Suppressor macrophage treated with lipopolysaccharide for 4 hours (primary cell): ENCODE results near the gene DHRS1.
A peak's percentile ranks its signal among the peaks of the same experiment; 100 is the strongest.
"Not testable (repeated sequence)": the region's sequence is repeated elsewhere in the genome, so short reads cannot be mapped to it uniquely, and the experiment has no call there.

Source experiments
- DNase-seq: peaks from one replicate; pipeline ENCODE4 v3.0.0-alpha.2; 2020

DHRS1 gene

DNA sequence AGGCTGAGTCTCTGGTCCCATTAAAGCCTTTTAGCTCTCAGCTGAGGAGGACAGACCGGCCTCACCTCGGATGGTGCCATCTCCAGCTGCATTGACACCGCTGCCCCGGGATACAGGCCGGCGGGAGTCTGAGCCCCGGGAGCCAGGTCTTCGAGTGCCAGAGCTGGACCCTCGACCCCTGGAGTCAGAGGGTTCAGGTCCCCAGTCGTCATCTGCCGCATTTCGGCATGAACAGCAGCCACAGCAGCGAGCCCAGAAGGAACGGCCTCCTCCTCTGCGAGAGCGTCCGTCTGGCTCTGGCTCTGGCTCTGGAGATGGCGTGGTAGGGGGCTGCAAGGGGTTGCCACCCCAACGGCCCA is 37.6 kb downstream of the DHRS1 start:
- DNase-seq = no peak

DNA sequence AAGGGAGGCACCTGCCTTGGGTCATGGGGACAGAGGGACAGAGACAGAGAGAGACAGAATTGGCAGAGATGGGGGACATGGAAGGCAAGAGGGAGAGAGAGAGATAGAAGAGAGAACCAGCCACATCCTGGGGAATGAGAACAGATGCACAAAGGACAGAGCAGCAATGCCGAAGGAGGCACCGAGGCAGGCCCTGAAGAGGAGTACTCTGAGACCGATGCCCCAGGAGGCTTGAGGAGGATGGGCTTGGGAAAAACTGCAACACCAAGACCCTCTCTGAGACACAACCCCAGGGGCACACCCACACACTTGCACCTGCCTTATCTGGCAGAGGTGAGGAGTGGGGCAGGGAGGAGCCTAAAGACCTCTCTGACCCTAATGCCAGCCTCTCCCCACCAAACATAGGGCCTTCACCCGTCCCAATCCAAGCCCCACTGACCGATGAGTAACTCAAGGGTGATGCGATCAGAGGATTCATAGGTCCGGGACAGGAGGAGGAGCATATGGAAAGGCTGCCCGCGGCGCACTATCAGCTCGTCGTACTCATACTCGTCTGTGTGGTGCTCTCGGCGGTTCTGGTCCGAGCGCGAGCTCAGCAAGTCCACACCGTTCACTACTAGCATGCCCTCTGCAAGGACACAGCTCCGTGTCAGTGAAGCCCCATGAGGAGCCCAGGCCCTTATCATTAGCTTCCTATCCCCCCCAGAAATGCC is 38.2 kb downstream of the DHRS1 start:
- DNase-seq = no peak

DNA sequence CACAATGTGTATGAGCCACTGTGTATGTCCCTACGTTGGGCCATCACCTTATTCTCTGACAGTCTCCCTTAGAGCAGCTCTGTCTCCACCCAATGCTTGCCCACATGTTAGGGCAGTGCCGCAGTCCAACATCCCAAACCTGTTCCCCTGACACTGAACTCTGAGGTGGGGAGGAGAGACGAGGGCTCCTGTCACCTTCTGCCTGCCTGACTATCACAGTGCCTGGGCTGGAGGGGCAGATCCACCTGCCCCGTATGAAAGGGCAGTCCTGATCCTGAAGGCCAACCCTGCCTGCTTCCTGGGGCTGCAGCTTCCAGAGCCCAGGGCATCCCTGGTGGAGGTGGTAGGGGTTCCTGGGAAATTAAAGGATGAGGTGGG is 38.8 kb downstream of the DHRS1 start:
- DNase-seq = no peak

DNA sequence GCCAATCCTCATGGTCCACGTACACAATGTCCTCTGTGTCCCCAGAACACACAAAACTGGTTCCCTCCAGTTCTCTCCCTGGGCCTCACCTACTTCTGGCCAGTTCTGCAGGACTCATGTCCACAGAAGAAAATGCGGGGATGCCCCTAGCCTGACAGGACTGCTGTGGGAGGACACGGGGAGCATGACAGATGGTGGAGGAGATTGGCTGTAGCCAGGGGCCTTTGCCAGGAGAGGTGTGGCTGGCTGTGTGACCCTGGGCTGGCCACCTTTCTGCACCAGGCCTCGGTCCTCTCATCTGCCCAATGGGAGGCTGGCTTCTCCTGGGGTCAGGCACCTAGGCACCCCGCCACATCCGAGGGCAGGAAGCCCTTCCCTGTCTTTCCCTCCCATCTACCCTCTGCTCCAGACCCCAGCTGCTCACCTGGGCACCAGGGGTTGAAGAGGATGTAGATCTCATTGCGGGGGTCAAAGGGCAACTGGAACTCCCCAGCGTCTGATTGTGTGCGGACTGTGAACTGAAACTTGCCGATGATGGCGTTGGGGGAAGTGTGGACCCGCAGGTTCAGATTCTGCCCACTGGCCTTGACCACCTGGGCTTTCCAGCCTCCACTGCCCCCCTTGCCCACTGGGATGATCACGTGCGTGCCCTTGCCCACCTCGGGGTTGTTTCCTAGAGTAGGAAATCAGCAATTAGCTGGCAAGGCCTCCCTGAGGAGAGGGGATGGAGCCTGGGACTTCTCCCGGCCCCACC is 39.4 kb downstream of the DHRS1 start:
- no peak for DNase-seq

DNA sequence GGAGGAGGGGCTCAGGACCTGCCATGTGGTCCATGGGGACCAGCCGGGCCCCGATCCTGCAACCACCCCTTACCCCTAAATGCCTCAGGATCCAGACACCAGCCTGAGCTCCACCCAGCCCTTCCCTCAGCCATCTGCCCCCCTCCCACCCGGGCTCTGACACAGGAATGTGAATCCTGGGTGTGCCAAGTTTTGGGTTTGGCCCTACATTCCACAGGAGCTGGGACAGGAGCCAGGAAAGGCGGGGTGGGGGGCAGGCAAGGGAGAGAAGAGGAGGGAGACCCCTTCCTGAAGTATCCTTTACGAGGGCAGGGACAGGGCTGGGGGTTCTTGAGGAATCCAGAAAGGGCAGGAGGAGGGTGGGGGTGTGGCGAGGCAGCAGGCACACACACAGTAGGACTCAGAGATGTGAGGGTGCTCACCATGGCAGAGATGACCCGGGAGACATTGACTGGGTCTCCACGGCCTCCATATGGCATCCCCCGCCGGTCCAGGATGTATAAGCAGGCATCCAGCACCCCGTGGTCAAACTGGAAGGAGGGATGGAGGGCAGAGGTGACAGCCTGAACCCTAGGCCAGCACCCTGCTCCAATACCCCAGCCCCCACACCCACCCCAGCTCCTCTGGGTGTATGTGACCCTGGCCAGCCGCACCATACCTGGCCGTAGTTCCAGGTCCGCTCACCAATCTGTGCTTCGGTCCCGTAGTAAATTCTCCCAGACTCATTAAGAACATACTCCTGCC is 40.1 kb downstream of the DHRS1 start:
- DNase-seq = no peak

DNA sequence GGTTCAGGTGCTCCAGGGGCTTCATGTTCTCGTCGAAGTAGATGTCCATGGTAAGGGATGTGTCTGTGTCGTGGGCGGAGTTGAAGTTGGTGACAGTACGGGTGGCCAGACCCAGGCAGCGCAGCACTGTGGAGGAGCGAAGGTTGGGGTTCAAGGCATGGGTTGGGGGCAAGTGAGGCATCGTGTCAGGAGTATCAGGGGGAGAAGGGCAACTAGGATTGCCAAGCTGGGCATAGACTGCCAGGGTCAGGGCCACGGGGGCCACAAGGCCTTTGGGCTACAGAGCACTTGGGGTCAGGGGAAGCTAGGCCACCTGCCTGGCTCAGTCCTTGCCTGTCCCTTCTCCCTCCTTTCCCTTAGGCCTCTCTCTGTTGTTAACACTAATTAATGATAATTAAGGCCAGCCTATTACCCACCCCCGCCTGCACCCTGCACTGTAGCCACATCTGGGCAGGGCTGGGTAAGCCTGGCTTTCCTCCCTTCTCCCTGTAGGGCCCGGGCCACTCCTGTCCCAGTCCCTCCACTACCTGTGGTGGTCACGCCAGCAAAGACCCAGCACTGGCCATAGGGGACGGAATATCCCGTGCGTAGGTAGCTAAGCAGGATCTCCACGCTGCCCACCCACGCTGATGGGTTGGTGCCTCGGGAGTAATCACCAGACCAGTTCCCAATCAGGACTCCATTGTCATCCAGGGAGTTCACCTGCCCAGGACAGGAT is 40.9 kb downstream of the DHRS1 start:
- DNase-seq = no peak

DNA sequence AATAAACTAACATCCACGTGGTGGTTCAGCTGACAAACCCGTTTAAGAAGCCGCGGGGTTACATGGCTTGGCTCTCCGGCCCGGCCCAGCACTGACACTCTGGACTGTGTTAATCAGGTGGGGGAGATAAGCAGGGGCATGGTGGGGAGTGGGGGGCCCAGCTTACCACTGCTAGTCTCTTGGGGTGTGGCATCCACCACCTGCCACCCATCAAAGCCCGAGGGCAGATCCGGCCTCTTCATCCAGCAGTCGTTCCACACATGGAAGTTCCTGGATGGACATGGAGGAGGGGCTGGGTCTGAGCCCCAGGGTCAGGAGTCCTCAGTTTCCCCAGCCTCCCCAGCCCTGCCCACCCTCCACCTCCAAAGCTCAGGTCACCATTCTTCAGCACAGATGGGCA is 41.5 kb downstream of the DHRS1 start:
- no peak for DNase-seq

DNA sequence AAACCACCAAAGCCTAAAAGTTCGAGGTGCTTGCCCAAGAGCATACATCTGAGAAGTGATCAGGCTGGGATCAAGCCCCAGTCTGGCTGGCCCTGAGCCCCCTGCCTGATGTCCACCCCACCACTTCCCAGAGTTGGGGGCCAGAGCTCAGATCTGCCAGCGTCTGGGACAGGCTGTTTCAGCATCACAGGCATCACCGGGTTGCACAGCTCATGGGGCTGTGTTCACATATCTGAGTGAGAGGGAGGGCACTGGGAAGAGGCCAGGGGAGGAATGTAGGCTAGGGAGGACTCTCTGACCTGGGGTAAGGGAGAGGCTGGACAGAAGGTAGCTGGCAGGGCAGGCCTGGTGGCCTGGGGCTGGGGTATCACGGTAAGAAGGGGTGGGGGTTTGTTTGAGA is 42.6 kb downstream of the DHRS1 start:
- no peak for DNase-seq

DNA sequence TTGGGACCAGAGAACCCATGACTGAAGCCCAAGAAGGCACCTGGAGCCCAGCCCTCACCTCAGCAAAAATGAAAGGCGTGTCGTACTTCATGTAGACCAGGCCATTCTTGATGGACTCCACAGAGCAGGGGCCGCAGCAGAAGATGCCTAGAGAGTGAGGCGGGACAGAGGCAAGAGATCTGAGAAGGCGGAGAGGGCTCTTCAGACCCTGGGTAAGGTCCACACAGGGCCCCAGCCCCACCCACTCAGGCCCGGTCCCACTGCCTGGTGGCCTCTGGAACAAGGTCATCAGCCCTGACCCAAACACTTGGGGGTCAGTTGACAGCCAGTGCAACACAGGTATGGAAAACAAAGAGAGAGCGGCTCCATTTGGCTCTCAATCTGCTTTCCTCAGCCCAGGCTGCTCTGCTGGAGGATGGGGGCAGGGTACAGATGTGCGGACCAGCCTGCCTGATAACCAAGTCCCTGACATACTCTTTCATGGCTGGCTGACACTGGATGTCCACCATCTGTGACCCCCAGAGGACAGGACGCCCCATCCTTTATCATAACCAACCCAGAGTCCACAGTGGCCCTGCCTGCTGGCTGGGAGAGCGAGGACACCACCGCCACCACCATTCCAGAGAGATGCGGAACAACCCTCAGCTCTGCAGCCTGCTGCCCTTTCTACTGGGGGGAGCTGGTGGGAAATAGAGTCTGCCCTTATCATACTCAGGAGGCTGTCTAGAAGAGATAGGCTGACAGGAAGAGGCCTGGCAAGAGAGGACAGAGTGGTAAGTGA is 43.5 kb downstream of the DHRS1 start:
- no peak for DNase-seq

DNA sequence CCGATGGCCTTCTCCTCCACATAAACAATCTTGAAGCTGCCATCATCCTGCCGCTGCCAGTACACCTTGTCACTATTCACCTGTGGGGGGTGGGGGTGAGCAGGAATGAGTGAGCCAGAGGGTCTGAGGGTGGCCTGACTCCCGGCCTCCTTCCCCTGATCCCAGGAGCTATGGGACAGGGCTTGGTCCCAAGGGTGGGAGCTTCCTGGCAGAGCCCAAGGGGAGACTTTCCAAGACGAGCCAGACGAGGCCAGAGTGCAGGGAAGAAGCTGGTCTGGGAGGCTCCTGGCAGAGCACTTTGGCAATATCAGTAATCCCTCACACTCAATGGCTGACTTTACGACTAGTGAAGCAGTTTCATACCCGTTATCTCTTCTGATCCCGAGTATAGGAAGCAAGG is 44.1 kb downstream of the DHRS1 start:
- DNase-seq = no peak

DNA sequence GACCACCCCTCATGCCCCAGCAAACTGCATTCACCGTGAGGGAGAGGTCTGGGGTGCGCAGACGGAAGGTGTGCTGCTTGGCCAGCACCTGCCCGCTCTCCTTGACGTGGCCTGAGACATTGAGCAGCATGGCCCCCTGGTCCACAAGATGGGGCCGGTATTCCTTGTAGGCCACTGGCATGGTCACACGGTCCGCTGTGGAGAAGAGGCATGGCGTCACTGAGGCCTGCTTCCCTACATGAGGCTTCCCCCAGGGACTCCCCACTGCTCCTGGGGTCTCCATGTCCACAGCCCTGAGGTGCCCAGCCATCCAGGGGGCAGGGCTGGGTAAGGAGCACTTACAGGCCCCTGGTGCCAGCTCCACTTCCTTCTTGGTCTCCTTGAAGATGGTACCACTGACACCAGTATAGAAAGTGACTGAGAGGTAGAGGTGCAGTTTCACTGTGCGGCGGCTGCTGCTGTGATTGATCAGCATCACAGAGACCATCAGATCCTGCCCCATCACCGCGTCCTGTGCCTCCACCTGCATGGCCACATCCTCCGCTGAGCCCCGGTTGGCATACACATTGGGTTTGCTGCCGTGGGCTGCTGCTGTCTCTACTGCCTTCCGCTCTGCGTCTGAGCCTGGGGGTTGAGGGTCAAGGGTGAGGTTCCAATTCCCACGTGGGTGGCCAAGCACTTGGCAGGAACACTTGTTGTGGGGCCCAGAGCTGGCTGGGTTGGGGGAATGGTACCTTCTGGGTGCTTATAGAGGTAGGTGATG is 44.8 kb downstream of the DHRS1 start:
- DNase-seq = no peak

DNA sequence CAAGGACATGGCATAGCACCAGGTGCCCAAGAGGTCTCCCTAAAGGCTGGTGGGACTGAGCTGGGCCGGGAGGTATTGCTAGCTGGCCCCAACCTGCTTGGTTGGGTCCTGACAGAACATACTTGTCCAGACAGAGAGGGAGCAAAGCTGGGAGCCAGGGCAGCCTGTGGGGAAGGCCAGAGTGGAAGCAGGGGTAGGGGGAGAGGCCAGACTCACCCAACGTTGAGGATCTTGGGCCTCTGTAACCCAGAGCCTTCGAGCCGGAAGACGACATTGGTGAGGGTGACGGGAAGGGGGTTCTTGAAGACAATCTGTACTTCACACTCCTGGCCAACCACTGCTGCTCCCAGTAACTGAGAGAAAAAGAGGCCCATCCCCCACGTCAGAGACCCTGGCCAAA is 45.6 kb downstream of the DHRS1 start:
- no peak for DNase-seq

DNA sequence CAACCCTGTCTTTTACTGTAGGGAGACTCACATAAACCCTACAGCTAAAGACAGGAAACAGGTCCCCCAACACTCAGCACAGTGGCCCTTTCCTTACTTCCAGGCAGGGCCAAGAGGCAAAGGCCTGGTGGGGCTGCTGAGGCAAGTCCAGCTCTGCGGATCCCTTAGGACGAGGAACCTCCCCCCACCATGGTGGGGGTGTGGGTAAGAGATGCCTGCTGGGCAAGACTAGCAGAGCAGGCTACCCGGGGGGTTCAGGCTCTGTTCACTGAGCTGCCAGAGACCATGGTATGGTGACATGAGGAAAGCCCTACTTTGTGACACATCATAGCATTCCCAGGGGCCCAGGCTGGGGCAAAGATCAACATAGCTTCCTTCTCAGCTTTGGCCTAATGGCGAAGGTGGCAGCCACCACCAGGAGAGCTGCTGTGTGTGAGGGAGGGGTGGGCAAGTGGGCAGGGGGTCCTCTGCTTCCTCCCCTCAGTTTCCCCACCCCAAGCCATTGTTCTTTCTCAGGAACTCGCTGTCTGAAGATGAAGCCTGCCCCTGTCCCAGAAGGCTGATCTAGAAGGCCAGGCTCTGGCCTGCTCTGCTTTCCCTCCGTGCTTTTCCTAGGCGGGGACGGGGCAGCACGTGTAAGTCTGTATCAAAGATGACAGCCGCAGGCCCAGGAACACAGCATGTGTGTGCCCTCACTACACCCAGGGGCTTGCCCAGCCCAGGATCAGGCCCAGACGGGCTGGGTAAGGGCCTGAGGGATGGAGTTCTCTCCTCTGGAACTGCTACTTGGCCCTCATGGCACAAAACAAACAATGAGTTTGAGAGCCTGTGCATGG is 47.1 kb downstream of the DHRS1 start:
- DNase-seq = no peak

DNA sequence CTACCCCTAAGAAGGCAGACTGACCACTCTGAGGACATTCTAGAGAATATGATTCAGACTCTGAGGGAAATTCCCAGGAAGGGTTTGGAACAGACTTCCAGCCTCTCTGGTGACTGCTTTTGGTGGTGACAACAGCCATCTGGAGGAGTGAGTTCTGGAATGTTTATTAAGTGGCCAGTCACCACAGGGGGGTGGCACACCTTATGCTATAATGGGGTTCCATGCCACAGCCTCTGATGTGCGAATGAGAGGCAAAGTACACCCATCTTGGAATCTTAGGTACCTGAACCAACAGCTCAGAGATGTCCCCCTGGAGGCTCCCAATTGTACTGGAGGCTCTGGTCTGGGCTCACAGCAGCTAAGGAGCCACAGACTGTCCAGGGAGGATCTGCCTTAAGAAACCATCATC is 47.7 kb downstream of the DHRS1 start:
- DNase-seq = peak; percentile 48

DNA sequence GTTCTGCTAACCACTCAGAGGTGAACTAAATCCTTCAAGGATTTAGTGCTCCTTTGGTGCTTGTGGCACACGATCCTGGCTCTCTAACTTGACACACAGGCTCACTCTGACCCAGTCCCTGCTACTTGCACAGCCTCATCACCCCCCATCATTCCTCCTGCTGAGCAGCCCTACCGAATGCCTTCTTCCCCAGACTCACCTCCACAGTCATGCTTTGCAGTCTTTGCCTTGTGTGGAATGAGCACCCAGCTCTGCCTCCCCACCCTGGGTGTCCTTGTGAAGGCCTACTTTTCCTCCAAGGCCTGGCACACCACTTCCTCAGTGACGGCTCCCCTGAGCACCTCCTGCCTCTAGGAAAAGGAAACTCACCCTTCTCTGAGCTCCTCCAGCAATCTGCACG is 49.2 kb downstream of the DHRS1 start:
- DNase-seq = no peak

DNA sequence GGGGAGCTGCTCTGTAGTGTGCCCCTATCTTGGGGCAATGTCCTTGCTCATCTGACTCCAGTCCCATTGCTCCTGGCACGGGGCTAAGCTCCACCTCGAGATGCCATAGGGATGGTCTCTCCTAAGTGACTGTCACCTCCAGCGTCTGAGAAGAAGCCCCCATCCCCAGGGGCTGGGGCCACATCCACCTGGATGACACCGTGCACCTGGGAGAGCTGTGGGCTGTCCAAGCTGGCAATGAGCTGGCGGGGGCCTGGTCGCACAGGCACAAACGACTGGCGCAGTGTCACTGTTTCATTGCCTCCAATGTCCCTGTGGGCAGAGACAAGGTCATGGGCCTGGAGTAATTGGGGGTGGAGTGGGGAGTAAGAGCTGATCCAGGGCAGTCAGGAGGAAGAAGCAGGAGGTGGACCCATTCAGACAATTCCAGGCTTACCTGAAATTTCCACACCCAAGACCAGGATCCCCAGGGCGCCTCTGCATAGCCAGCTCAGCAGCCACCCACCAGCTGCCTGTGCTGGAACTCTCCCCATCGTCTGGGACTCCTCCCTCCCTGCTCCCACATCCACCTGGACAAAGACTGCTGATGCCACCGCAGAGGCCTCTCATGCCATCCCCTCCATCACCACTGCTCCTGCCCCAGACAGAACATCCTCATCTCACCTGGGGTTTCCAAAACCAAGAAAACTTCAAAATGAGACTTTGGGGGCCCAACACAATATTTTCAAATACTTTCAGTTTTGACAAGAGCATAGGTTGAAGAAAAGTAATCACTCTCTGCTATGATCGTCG is 50.2 kb downstream of the DHRS1 start:
- no peak for DNase-seq

DNA sequence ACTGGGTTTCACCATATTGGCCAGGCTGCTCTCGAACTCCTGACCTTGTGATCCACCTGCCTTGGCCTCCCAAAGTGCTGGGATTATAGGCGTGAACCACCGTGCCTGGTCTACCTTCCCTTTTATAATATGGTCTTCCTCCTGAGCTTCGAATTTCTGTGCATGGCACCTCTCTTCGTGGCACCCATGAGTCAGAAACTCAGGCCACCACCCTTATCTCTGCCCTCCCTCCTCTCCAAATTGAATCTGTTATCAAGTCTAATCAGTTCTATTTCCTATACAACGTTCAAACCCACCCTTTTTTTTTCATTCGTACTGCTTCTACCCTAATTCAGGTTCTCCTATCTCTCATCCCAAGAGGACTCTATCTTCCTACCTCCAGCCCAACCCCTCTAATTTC is 52.2 kb downstream of the DHRS1 start:
- DNase-seq = no peak

DNA sequence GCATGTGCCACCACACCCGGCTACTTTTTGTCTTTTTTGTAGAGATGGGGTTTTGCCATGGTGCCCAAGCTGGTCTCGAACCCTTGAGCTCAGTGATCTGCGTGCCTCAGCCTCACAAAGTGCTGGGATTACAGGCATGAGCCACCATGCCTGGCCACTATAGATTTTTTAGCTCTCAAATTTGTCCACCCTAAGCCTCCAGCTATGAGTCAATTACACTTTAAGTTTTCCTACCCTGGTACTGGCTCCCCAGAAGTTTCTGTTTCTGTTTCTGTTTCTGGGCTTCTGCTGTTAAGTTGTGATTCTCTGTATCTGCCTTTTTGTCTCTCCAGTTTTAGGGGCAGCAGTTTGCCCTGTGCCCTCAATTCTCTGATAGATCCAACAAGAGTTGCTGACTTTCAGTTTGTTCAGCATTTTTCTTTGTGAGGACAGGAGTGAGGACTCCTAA is 52.8 kb downstream of the DHRS1 start:
- peak; percentile 80 for DNase-seq

DNA sequence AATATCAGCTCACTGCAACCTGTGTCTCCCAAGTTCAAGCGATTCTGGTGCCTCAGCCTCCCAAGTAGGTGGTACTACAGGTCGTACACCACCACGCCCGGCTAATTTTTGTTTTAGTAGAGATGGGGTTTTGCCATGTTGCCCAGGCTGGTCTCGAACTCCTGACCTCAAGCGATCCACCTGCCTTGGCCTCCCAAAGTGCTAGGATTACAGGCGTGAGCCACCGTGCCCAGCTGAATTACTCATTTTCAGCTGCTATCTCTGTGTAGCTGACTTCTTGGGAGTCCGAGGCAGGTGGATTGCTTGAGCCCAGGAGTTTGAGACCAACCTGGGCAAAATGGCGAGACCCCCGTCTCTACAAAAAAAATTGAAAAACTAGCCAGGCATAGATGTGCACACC is 54.2 kb downstream of the DHRS1 start:
- not testable (repeated sequence) for DNase-seq

DNA sequence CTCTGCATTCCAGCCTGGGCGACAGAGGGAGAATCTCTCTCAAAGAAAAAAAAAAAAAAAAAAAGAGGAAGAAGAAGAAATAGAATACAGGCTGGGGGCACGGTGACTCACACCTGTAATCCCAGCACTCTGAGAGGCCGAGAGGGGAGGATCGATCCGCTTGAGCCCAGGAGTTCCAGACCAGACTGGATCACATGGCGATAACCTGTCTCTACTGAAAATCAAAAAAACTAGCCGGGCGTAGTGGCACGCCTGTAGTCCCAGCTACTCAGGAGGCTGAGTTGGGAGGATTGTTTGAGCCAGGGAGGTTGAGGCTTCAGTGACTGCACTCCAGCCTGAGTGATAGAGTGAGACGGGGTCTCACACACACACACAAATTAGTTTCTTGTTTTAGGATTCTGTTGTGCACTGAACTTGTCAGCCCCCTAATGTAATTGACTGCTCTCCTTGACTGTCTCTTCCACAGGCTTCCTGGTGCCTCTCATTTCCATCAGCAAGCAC is 56.2 kb downstream of the DHRS1 start:
- peak; percentile 54 for DNase-seq
